Choroid plexus epithelial cell (primary cell): ENCODE measurements around the gene PIN1.

Experiments
- DNase-seq: peaks from one replicate; pipeline ENCODE4 v3.0.0-alpha.2; 2010; ENCODE audit warnings: low read depth
- H3K4me3 ChIP-seq: 2 replicates; pipeline ENCODE4 v1.5.1; 2011; ENCODE audit warnings: low read depth, mild to moderate bottlenecking, control low read depth, low read length, moderate library complexity
- CTCF ChIP-seq: conservative IDR thresholded peaks from 2 replicates; pipeline ENCODE4 v1.5.1; 2011; ENCODE audit warnings: low read depth, mild to moderate bottlenecking, control low read depth, inconsistent platforms, low read length, moderate library complexity

Gene PIN1

GRCh38 chr19:9801976-9802375 lies 33.1 kb upstream of the PIN1 start:
- TF ChIP-seq CTCF, result no peak
- H3K4me3 ChIP-seq, result no peak overlapping the region
- no peak for DNase-seq

DNA sequence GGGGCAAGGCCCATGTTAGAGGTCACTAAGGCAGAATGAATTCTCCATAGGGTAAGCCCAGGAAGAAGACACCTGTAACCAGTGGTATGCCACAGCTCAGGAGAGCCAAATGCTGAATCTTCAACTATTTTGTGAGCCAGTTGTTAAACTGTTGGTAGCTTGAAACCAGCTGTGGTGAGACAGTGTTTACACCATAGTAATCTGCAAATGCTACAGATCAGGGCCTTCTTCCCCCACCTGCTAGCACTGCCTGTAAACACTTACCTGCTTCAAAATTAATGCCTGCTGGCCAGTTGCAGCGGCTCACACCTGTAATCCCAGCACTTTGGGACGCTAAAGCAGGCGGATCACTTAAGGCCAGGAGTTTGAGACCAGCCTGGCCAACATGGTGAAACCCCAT lies 28.3 kb upstream of the PIN1 start:
- no peak overlapping the region for H3K4me3 ChIP-seq
- DNase-seq, result no peak
- no peak for TF ChIP-seq CTCF

DNA sequence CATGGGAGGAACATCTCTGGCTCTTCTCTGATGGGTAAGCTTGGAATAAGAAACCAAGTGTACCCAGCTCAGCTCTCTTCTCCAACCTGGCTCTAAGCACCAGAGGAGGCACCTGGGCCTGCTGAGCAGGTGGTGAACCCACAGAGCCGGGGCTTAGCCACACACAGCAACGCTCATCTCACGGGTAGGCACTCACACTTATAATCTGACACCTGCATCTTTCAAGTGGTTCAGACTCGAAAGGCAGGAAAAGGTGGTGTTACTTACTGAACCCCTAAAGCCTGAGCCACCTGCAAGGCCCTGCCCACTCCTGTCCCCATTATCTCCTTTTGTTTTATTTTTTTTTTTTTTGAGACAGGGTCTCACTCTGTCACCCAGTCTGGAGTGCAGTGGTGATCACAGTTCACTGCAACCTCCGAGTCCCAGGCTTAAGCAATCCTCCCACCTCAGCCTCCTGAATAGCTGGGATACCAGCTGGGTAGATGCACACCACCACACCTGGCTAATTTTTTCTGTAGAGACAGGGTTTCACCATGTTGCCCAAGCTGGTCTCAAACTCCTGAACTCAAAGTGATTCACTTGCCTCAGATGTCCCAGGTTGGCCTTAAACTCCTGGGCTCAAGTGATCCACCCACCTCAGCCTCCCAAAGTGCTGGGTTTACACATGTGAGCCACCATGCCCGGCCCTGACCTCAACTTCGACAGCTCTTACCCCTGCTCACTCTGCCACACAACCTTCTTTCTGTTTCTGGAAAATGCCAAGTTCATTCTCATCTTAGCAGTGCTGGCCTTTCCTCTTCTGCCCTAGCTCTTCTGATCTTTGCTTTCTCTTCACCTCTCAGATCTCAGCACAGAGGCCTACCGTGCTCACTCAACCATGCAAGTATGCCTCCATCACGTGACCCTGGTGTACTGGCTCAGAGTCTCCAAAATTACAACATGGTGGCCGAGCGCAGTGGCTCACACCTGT lies 26.0 kb upstream of the PIN1 start:
- TF ChIP-seq CTCF, result no peak
- no peak overlapping the region for H3K4me3 ChIP-seq
- no peak for DNase-seq

DNA sequence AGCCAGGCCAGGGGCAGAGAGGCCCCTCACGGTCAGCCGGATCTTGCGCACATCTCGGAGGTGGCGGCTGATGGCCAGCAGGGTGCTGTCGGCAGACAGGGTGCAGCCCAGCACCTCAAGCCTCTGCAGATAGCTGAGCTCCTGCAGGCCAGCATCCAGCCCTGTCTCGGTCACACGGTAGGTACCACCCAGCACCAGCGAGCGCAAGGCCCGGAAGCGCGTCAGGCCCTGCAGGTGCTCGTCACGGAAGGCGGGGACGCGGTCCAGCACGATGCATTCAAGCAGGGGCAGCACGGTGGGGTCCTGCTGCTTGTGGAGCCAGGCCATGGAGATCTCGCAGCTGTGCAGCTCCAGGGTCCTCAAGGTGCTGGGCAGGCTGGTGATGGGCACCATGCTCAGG lies 24.0 kb upstream of the PIN1 start:
- TF ChIP-seq CTCF, result no peak
- DNase-seq, result no peak
- H3K4me3 ChIP-seq, result no peak overlapping the region

- TF ChIP-seq CTCF, result no peak
- H3K4me3 ChIP-seq, result peak overlapping the region; percentile 99
- no peak for DNase-seq
Observed at GRCh38 chr19:9818175-9818733, 16.9 kb upstream of the PIN1 start.

- DNase-seq, result peak; percentile 100
- peak within 1 kb of the TSS; percentile 99 for H3K4me3 ChIP-seq
- no peak for TF ChIP-seq CTCF
Observed at GRCh38 chr19:9818734-9819595, 16.2 kb upstream of the PIN1 start, which contains the start of gene FBXL12. Gene FBXL12, minus strand, starts transcription at chr19:9819079. Its CDS starts 266 bp downstream, at chr19:9818813.
